ENCODE data around the gene ACYP2.

The ACYP2 gene

GRCh38 chr2:54189539-54189938 is 74.1 kb downstream of the ACYP2 start:
- no peak for TF ChIP-seq CTCF (IDR thresholded peaks at IDR 0.05; ENCODE audit: low read depth, low read length)
- DNase-seq (ENCODE audit: extremely low read depth, low read depth) = no peak

DNA sequence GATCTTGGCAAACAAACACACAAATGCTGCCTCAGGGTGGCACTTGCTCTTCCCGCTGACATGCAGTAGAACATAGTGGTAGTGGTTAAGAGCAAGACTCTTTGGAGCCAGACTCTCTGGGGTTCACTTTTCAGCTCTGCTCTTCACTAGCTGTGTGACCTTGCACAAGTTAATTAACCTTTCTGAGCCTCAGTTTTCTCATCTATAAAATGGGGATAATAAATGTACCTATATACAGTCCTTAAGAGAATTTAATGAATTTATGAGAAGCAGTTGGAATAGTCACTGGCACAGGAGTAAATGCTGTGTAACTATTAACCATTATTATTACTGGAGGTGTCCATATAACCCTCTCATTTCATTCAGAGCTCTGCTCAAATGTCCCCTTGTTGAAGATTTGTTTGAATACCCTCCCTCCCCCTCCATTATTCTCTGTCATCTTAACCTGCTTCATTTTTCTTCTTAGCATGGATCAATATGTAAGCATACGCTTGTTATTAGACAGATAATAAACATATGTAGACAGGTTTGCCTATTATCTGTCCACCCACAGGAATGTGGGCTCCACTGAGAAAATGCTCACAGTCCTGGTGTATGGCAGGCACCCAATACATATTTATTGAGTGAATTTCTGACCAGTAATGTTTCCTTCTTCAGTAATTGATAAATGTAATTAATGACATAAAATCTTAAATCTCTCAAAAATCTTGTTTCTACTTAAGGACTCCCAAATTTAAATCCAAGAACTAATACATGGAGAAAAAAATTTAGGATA is 76.1 kb downstream of the ACYP2 start:
- DNase-seq (ENCODE audit: extremely low read depth, low read depth) = no peak
- no peak for TF ChIP-seq CTCF (IDR thresholded peaks at IDR 0.05; ENCODE audit: low read depth, low read length)

DNA sequence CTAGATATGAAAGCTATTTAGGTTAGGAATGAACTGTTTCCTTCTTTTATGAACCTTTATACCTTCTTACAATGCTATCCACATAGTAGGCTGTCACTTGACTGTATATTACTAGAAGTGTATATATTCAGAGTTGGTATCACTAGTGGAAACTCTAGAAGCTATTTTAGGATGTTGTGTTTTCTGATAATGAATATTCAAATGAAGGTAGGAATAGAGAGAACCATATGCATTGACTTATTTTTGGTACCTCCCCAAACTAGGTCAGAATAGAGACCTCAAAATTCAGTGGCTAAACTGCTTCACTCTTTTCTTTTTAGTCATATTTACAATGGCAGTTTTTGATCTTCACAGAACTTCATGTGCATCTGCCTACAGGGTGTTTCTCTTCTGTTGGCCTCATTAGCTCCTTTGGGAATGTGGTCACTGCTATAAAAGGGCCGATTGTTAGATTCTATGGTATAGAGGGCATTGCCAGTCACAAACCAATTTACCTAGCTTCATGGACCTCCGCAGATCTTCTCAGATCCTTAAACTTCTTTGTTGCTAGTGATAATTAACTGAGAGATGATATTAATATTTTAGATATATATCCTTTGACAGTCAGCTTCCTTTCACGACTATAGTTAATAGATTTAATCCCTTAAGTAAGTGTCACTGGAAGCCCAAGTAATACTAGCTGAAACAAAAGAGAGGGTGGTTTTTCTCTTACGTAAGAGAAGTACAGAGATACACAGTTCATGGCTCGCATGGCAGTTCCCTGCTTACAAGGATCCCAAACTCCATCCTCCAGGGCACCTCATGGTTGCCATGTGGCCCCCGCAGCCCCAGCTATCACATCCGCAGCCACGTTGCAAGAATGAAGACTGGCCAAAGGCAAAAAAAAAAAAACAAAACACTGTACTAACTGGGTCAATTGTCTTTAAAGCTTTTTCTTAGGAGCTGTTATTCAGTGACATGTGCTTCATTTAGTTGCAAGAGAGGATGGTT is 79.6 kb downstream of the ACYP2 start:
- no peak for TF ChIP-seq CTCF (IDR thresholded peaks at IDR 0.05; ENCODE audit: low read depth, low read length)
- DNase-seq (ENCODE audit: extremely low read depth, low read depth) = no peak

DNA sequence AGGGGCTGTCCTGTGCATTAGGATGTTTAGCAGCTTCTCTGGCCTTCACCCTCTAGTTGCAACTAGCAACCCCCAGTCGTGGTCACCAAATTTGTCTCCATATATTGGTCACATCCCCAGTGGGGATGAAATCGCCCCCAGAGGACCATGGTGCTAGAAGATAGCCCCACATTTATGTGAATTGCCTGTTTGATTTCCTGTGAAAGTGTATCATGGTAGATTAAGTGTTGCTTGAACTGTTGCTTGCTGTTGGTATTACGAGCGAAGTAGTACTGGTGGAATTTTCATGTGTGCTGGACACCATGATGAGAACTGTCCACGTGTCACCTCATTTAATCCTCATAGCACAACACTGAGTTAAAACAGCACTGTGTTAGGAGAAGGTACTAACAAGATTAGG is 81.2 kb downstream of the ACYP2 start:
- TF ChIP-seq CTCF (IDR thresholded peaks at IDR 0.05; ENCODE audit: low read depth, low read length) = no peak
- no peak for DNase-seq (ENCODE audit: extremely low read depth, low read depth)

- TF ChIP-seq CTCF (IDR thresholded peaks at IDR 0.05; ENCODE audit: low read depth, low read length) = no peak
- no peak for DNase-seq (ENCODE audit: extremely low read depth, low read depth)
Observed at GRCh38 chr2:54204476-54204875, 89.1 kb downstream of the ACYP2 start.

DNA sequence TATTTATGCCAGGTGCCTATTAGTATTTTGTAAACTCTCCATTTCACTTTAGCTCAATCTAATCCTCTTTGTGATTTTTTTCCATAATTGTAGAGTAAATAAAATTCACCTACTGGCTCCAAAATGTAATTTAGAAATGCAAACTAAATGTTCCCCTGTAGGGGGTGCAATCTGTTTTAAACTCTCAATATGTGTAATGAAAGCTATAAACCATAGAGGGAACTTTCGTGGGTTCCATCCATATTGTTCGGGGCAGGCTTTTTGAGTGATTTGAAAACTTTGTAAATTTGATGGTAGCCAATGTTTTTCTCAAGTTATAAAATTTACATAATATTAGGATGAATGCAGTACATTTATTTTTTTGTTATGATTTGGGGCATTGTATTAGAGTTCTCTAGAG is 91.2 kb downstream of the ACYP2 start:
- DNase-seq (ENCODE audit: extremely low read depth, low read depth) = no peak
- peak; percentile 35 for TF ChIP-seq CTCF (IDR thresholded peaks at IDR 0.05; ENCODE audit: low read depth, low read length)

Measured in AG09319 (cell line).